ENCODE data around the gene C3orf33. TPM values are rescaled to one million over a fixed set of nuclear protein-coding genes. Genes with fewer than 3 reads are reported as not detected.

The C3orf33 gene
- total and polyA plus RNA-seq, 2 of the 8 experiments (the other 6 are each of a cell fraction or from before 2014, with no cell fraction given): 3.4 to 4.5 TPM

DNA sequence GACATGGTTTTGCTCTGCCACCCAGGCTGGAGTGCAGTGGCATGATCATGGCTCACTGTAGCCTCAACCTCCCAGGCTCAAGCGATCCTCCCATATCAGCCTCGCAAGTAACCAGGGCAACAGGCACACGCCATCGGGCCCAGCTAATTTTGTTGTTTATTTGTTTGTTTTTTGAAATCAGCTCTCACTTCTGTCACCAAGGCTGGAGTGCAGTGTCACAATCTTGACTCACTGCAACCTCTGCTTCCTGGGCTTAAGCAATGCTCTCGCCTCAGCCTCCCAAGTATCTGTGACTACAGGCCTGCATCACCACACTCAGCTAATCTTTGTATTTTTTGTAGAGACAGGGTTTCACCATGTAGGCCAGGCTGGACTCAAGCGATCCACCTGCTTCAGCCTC, 35.0 kb downstream of the C3orf33 start:
- H4K5ac ChIP-seq (ENCODE audit: insufficient read length, low read depth, low read length): no peak overlapping the region
- H3K4ac ChIP-seq (replicated peaks; ENCODE audit: insufficient read length, low read depth, low read length): no peak overlapping the region
- no peak overlapping the region for H3K23ac ChIP-seq (ENCODE audit: insufficient read length)
- H3K9me3 ChIP-seq (ENCODE audit: insufficient read depth in 2 of 2, low read depth in 1 of 2, low read length in 1 of 2): no peaks in the 10 kb centered on the region
- WGBS, 2 experiments (ENCODE audit: extremely low coverage in 1 of 2, insufficient coverage in 1 of 2, insufficient read length in 1 of 2, insufficient replicate concordance in 2 of 2, low coverage in 1 of 2, low lambda C conversion rate in 2 of 2, missing lambda C conversion rate in 1 of 2): 86% methylated on average over 6 of the region's 6 CpGs; no CpG with 5 or more reads in 1 of the 2 experiments
- H3K4me2 ChIP-seq (ENCODE audit: insufficient read depth in 1 of 2, low read depth in 2 of 2, low read length in 2 of 2): no peak overlapping the region
- H2BK5ac ChIP-seq (ENCODE audit: low read depth, low read length): no peak overlapping the region
- peaks cover 2 to 5% (median 4%) of the 10 kb centered on the region in 4 experiments; a peak in 5 of 7 replicates for H3K4me1 ChIP-seq (replicated peaks in 1 of 4; ENCODE audit: control insufficient read depth in 3 of 4, insufficient read depth in 4 of 4, low read length in 3 of 4)
- no peak overlapping the region for H2AFZ ChIP-seq (ENCODE audit: low read length)
- no peaks in the 10 kb centered on the region for H3K23me2 ChIP-seq (ENCODE audit: low read depth, low read length)
- ChIA-PET POLR2A (ENCODE audit: partially characterized antibody) (no interaction called here), CTCF (ENCODE audit: partially characterized antibody) (interaction anchor here (0.6 to 1.9 kb wide), 4 partner anchors 9 to 62 kb away, joined by 3 to 7 read pairs (median 4); partner anchors contain the start of gene C3orf33)
- DNase-seq (ENCODE audit: low read depth in 1 of 2, low spot score in 2 of 2): no peak
- H4K91ac ChIP-seq (replicated peaks; ENCODE audit: insufficient read length, low read length): no peak overlapping the region
- no peak overlapping the region for H4K8ac ChIP-seq (ENCODE audit: extremely low read depth, insufficient read depth, low read length)
- no peak overlapping the region for H2BK120ac ChIP-seq (replicated peaks; ENCODE audit: low read depth, low read length)
- H3K14ac ChIP-seq (ENCODE audit: insufficient read length): no peak overlapping the region
- peaks cover 0 to 4% (median 0%) of the 10 kb centered on the region in 4 experiments; a peak in 1 of 8 replicates for H3K36me3 ChIP-seq (ENCODE audit: control insufficient read depth in 2 of 4, insufficient read depth in 4 of 4, low read length in 3 of 4)
- H2BK15ac ChIP-seq (ENCODE audit: low read length): no peak overlapping the region
- H3K56ac ChIP-seq (replicated peaks; ENCODE audit: insufficient read length, low read depth, low read length): no peak overlapping the region
- H3K27me3 ChIP-seq (replicated peaks in 1 of 4; ENCODE audit: control insufficient read depth in 3 of 4, extremely low read depth in 1 of 4, insufficient read depth in 3 of 4, low read length in 3 of 4): no peaks in the 10 kb centered on the region
- no peak overlapping the region for H2BK12ac ChIP-seq (ENCODE audit: low read depth, low read length)
- no peak for FAIRE-seq
- H3K9ac ChIP-seq (replicated peaks in 1 of 4; ENCODE audit: extremely low read depth in 1 of 4, low read depth in 3 of 4, low read length in 3 of 4): no peak overlapping the region
- H2BK20ac ChIP-seq (ENCODE audit: low read length): no peak overlapping the region
- no peaks in the 10 kb centered on the region for H4K20me1 ChIP-seq (replicated peaks in 1 of 2; ENCODE audit: control insufficient read depth in 1 of 2, insufficient read depth in 2 of 2, low read length in 2 of 2)
- TF ChIP-seq KDM4A (IDR thresholded peaks at IDR 0.05; ENCODE audit: low read depth, low read length, severe bottlenecking) (no peak), RNF2 (IDR thresholded peaks at IDR 0.05; ENCODE audit: borderline replicate concordance, low read depth, low read length, missing control alignments, poor library complexity, severe bottlenecking) (no peak), HDAC2 (IDR thresholded peaks at IDR 0.05; ENCODE audit: borderline replicate concordance in 1 of 2, low read depth in 2 of 2, low read length in 2 of 2) (no peak), SIX5 (IDR thresholded peaks at IDR 0.05; ENCODE audit: low read depth, low read length) (no peak)
- H3K27ac ChIP-seq (ENCODE audit: low read depth, low read length): no peak overlapping the region
- no peak overlapping the region for H2AK5ac ChIP-seq (ENCODE audit: low read depth, low read length)
- no peaks in the 10 kb centered on the region for H3K79me2 ChIP-seq (ENCODE audit: control insufficient read depth in 1 of 2, insufficient read depth in 2 of 2, low read length in 2 of 2)
- no peak overlapping the region for H3K18ac ChIP-seq (ENCODE audit: extremely low read depth, low read length)
- no peak overlapping the region for H3K4me3 ChIP-seq (ENCODE audit: extremely low read depth in 1 of 4, insufficient read depth in 2 of 4, low read depth in 3 of 4, low read length in 4 of 4)
- H3K79me1 ChIP-seq (ENCODE audit: low read depth, low read length): no peaks in the 10 kb centered on the region

All from H1 (cell line).